HG03159 (cell line): ENCODE results near the gene SLCO2B1.
A peak's percentile ranks its signal among the peaks of the same experiment; 100 is the strongest.
"Not testable (repeated sequence)": the region's sequence is repeated elsewhere in the genome, so short reads cannot be mapped to it uniquely, and the experiment has no call there.

Experiments
- ATAC-seq: cut with Tn5 transposase; IDR thresholded peaks from one replicate; pipeline ENCODE4 v1.9.1; 2021; ENCODE audit warnings: mild to moderate bottlenecking, moderate library complexity; ENCODE audit not compliant: unreplicated experiment

Gene SLCO2B1, protein sequence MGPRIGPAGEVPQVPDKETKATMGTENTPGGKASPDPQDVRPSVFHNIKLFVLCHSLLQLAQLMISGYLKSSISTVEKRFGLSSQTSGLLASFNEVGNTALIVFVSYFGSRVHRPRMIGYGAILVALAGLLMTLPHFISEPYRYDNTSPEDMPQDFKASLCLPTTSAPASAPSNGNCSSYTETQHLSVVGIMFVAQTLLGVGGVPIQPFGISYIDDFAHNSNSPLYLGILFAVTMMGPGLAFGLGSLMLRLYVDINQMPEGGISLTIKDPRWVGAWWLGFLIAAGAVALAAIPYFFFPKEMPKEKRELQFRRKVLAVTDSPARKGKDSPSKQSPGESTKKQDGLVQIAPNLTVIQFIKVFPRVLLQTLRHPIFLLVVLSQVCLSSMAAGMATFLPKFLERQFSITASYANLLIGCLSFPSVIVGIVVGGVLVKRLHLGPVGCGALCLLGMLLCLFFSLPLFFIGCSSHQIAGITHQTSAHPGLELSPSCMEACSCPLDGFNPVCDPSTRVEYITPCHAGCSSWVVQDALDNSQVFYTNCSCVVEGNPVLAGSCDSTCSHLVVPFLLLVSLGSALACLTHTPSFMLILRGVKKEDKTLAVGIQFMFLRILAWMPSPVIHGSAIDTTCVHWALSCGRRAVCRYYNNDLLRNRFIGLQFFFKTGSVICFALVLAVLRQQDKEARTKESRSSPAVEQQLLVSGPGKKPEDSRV

DNA sequence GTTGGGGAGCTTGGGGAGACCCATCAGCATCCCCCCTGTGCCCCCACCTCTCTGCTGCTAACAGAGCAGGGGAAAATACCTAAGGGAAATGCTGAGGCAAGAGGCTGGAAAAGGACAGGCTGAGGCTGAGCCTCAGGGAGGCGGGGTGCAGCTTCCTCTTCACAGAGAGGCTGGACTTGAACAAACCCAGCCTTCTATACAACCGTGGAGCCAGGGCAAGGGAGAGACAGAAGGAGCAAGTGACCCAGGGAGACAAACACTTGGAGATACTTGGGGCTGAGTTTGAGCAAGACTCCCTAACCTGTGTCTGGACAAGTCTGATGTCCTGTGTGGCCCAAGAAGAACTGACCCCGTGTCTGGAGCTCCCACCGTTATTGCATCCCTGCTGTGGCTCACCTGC lies at the start of gene SLCO2B1:
TSS of gene SLCO2B1 (plus strand) at position 229 of the 400 bp plus-strand sequence. CDS start 275 bp downstream, outside the sequence.
- ATAC-seq: no peak

DNA sequence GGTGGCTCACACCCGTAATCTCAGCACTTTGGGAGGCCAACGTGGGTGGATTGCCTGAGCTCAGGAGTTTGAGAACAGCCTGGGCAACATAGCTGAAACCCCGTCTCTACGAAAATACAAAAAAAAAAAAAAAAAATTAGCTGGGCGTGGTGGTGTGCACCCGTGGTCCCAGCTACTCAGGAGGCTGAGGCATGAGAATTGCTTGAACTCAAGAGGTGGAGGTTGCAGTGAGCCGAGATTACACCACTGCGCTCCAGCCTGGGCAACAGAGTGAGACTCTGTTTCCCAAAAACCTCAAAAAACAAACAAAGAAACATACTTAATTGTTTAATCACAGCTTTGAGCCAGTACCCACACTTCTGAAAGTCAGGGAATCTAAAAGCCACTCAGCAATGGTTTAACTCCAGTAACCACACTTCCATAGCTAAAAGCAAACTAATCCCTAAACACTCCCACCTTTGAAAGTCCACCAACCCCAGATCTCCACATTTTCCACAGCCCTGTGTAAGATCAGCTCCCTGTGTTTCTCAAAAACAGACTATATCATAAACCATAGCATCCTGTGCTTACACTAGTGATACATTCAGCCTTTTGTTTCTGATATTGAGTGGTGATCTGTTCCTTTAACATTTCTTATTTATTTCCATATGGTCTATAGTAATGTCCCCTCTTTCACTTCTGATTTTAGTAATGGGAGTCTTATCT lies 49.3 kb upstream of the SLCO2B1 start:
- ATAC-seq: no peak

DNA sequence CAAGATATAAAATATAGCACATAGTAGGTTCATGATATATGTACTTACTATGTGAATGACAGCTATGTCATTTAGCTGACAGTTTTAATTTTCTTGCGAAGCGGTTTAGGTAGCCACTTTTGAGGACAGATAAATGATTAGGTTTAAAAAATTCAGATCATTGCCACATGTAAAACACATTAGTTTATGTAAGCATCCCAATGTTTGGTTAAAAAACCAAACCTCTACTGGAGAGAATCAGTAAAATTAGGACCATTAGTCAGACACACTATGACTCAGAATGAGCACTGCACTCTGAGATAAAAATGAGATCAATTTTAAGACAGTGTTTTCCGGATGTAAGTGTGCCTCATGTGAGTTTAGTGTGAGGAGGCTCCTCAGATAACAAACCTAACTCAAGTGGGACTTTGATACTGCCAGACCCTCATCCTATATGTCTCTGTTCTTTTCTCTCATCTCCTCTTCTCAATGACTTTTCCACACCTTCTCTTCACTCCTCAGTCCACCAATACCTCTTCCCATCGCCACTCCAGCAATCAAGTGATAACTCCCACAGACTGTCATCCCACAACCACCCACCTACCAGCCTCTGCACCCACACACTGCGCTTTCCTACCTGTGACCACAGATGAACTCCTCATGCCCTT lies 47.4 kb upstream of the SLCO2B1 start:
- ATAC-seq: no peak

DNA sequence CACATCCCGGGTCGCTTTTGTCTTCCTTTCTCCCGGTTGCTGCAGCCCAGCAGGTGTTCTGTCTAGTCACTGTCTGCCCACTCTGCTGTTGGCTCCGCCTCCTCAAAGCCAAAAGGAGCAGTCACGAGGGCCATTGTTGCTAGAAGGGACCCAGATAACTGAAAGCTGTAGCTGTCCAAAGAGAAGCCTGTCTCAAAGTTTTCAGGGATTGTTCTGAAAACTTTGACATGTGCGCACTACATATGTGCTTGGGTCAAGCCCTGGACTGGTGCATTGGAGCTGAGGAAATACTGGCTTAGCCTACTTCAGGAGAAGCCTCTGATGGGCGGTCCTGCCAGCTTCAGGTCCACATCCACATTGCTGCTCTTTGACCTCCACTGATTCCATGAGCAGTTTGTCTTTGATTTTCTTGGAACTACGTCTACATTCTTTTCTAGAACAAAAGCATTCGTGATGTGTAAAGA lies 45.4 kb upstream of the SLCO2B1 start:
- no peak for ATAC-seq

DNA sequence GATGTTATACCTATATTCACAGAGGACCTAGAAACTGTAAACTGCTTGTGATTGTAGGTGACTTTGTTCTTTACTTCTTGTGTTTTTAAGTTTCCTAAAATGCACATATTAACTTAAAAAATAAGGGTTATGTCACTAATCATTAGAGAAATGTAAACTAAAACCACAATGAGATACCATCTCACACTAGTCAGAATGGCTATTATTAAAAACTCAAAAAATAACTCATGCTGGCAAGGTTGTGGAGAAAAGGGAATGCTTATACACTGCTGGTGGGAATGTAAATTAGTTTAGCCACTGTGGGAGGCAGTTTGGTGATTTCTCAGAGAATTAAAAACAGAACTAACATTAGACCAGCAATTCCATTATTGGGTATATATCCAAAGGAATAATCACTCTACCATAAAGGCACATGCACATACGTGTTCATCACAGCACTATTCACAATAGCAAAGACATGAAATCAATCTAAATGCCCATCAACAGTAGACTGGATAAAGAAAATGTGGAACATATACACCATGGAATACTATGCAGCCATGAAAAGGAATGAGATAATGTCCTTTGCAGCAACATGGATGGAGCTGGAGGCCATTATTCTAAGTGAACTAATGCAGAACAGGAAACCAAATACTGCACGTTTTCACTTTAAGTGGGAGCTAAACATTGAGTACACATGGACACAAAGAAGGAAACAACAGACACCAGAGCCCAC lies 44.8 kb upstream of the SLCO2B1 start:
- ATAC-seq: not testable (repeated sequence)

DNA sequence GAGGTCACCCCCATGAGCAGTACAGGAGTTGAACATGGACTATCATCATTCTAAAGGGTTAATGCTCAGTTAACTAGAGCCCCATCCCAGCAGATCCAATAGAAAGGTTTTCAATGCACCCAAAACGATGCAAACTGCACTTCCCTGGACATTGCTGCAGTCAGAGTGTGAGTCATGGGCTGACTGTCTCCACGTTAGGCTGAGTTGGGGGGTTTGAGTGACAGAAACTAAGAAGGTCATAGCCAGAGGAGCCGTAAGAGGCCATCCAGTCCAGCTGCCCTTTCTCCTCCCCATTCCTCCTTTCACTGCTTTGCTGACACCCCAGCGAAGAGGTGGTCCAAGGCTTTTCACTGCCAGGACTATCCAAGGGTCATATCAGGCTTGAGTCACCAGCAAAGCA lies 43.7 kb upstream of the SLCO2B1 start:
- ATAC-seq: no peak

DNA sequence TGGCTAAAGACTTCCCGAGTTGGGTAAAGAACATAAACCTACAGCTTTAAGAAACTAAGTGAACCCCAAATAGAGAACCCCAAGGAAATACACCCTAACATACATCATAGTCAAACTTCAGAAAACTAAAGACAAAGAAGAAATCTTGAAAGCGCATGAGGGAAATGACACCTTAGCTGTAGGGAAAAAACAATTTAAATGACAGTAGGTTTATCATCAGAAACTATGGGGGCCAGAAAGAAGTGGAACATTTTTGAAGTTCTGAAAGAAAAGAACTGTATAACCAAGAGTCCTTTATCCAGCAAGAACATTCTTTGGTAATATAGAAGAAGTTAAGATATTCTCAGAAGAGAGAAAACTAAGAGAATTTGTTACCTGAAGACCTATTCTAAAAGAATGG lies 38.7 kb upstream of the SLCO2B1 start:
- no peak for ATAC-seq

DNA sequence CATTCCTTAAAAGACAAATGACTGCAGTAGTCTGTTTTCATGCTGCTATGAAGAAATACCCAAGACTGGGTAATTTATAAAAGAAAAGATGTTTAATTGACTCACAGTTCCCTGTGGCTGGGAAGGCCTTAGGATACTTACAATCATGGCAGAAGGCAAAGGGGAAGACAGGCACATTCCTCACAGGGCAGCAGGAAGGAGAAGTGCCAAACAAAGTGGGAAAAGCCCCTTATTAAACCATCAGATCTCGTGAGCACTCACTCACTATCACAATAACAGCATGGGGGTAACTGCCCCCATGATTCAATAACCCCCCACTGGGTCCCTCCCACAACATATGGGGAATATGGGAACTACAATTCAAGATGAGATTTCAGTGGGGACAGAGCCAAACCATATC lies 37.9 kb upstream of the SLCO2B1 start:
- no peak for ATAC-seq

DNA sequence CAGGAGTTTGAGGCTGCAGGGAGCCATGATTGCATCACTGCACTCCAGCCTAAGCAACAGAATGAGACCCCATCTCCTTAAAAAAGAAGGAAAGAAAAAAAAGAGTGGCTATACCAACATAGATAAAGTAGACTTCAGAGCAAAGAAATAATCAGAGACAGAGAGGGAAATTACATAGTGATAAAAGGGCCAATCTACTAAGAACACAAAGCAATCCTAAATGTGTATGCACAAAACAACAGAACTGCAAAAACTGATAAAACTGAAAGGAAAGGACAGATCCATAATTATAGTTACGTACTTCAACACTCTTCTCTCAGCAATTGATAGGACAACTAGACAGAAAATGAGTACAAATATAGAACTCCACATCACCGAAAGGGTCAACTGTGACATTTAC lies 36.4 kb upstream of the SLCO2B1 start:
- ATAC-seq: no peak

DNA sequence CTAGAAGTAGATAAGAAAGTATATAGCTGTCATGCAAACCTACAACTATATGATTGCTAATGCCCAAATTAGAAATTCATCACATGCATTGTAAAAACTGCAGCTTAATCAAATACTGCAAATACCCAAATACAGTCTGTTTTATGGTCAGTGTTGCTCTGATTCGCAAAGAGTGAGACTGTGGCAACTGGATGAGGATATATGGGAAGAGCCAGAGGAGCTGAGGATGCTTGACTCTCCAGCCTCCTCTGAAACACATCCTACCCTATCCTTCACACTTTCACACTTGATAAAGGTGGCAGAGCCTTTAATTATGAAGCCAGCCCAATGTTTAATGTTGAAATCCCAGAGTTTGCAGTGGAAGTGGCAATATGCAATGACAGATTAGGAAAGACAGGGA lies 32.3 kb upstream of the SLCO2B1 start:
- ATAC-seq: no peak

DNA sequence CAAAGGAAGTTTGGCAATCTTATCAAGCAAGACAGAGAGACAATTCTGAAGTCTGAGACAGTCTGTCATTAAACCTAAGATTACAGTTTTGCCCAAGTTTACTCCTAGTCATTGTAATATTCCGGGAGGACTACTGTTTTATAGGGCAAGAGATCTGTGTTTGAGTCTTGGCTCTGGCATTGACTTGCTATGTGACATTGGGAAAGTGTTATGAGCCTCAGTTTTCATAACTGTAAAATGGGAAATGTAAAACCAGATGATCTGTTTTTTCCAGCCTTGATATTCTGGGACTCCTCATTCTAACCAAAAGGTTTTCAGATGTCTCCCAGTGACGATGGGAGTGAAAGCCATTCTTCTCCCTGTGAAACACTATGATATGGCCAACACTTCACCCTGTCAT lies 24.3 kb upstream of the SLCO2B1 start:
- no peak for ATAC-seq

DNA sequence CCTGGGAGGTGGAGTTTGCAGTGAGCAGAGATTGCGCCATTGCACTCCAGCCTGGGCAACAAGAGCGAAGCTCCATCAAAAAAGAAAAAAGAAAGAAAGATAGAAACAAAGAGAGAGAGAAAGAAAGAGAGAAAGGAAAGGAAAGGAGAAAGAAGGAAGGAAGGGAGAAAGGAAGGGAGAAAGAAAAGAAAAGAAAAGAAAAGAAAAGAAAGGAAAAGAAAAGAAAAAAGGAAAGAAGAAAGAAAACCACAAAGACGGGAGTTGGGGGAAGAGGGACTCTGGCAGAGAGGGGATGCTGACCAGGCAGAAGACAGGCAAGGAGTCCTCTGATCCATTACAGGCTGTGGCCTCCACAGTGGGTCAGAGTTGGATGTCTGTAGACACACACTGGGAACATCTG lies 18.8 kb upstream of the SLCO2B1 start:
- ATAC-seq: no peak

DNA sequence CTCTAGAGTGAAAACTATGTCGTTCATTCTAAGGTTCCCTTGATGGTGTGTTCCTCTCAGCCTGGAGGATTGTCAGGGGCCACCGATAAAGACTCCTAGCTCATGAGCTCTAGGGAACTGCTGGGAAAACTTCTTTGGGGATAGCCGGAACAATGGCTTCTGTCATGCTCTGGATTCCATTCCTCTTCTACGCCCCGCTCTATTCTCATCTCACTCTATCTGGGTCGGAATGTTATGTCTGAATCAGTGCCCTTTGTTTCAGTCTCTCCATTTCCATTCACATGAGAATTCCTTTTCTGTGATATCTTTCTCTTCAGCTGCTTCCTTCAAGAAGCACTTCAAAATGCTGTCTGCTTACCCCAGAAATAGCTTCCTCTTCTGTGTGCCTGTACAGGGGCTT lies 16.9 kb upstream of the SLCO2B1 start:
- no peak for ATAC-seq

DNA sequence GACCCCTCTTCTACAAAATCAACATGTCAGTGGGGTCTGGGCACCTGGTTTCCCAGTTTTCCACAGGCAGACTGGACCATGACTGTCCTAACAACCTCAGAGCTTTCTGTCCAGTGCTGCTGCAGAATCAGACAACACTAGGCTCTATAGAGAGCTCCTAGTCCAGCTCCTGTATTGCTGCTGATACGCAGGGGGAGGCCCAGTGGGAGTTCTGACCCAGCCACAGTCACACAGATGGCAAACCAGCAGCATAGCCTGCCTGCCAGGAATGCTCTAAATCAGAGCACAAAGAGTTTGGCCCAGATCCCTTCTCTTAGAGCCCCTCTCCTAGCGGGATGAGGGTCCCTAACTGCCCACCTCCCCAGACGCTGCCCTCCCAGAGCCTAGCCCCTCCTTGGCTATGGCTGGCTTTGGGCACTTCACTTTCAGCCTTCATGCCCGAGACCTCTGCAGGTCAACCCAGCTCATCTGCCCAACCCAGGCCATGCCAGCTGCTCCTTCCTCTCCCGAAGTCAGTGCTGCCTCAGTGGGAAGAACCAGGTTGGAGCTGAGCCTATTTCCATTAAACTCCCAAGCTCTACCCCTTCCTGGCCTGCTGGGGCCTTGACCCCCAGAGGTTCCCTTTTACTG lies 15.8 kb upstream of the SLCO2B1 start:
- no peak for ATAC-seq

DNA sequence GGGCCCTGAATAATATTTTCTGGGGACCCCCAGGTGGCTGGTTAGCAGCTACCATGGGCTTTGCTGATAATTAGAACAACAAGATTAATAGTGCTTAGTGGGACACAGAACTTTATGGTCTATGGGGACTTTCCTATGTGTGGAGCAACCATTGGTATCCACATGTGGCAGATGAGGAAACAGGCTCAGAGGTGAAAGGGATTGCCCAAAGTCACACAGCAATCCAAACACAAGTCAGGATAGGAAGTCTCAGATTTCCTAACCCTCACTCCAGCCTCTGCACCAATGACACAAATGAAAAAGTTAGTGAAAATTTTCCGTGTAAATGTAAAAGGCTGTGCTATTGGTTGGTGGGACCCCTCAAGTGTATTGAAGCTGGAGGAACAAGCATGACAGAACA lies 15.3 kb upstream of the SLCO2B1 start:
- ATAC-seq: no peak

DNA sequence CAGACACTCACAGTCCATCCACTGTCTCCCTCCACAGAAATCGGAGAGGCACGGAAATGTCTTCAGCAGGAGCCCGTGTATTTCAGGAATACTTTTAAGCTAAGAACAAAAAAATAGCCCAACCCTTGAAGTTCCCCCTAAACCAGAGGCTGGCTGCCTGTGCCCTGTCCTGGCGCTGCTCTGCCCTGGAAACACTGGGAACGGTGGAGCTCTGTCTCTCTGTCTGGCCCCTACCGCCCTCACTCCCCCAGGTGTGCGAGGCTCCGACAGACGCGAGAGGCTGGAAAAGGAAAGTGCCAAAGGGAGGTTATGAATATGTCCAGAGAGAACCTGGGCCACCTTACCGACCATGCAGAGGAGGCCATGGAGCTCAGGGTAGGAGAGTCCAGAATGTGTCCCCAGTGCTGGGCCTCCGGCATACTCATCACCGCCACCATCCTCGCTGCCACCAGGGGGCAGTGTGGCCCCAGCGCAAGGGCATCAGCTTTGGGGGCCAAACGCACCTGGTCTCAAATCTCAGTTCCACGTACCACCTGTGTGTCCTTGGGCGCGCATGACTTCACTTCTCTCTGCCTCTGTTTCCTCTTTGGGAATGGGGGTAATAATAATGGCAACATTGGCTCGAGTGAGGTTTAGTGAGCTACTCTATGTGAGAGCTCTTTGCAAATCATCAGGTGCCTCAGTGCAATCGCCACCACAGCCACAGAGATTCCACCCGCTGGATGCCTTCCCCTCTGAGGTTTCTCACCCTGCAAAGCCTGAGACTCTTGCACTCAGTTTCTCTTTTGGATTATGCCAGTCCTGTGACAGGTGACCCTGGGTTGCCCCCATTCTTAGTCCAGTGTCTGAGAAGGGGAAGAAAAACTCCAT lies 10.4 kb upstream of the SLCO2B1 start:
- peak; percentile 60 for ATAC-seq

DNA sequence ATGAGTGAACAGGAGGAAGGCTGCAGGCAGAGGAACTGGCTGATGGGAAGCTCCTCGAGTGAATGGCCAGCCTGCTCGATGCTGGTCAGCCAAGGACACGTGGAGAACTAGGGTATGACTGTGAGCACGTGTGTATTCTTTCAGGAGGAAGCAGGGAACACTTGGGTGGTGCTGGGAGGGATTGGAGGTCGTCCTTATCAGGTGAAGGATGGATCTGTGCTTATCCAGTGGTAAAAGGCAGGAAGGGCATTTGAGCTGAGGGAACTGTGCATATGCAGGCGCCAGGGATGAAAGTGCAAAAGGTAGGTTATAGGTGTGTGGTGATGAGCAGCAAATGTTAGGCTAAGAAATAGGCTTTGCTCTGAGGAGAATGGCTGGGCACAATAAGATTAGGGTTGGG lies 9.7 kb upstream of the SLCO2B1 start:
- ATAC-seq: no peak

DNA sequence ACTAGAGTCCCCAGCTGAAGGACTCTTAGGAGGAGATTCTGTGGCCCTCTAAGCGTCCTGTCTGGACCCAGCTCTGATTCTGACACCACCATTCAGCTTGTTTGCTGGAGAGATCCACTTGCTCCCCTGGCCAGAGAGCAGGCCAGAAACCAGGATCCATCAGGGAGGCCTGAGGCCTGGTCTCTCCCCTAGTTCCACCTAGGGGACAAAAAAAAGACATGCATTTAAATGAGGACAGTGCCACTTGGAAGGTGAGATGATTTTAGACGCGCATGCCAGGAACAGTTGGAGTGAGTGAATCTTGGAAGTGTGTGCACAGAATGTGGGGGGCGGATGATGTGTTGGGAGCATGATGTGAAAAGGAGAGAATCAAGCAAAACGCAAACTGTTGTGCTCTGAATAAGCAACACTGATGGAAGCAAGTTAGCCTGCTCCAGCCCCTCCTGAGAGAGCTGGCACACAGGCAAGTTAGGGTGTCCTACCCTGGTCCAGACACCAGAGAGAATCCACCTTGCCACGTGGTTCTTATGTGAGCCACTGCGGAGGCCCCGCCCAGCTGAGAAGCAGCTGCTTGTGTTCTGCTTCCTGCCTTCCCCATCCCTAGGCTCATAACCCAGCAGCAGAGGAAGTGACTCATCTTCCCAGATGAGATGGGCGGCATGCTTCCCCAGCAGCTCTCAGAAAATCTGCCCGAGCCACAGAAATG lies 8.0 kb upstream of the SLCO2B1 start:
- peak; percentile 51 for ATAC-seq

DNA sequence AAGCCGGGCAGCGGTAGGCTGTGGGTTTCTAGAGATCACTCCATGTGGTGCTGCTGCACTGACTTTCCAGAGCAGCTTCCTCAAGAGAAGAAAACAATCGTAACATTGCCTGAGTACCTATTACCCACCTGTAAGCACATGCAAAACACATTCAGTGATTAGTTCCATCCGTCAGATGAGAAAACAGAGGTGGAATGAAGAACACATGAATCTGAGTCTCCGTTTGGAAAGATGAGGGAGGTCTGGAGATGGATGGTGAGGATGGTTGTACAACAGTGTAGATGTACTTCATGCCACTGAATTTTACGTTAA lies 7.5 kb upstream of the SLCO2B1 start:
- no peak for ATAC-seq
